Mucosa of descending colon (tissue), 3 donors: ENCODE data around the gene FIBCD1. TPM values are rescaled to one million over a fixed set of nuclear protein-coding genes. Genes with fewer than 3 reads are reported as not detected.

Source experiments
- ATAC-seq: fragments of 200-7000 bp; cut with Tn5 transposase; one replicate; pipeline ENCODE4 v1.9.1; 2020; ENCODE audit warnings: mild to moderate bottlenecking, moderate library complexity
- DNase-seq, 3 donors: peaks; one replicate each; pipeline ENCODE4 v3.0.0-alpha.2; 2020
- H3K36me3 ChIP-seq: fragments of 200-600 bp; one replicate; pipeline ENCODE4 v1.8.0; 2021; ENCODE audit warnings: low read depth, mild to moderate bottlenecking
- H3K4me1 ChIP-seq: fragments of 200-600 bp; one replicate; pipeline ENCODE4 v1.8.0; 2021; ENCODE audit warnings: low read depth, mild to moderate bottlenecking
- H3K4me3 ChIP-seq: fragments of 200-600 bp; one replicate; pipeline ENCODE4 v1.8.0; 2021; ENCODE audit warnings: mild to moderate bottlenecking
- H3K9me3 ChIP-seq: fragments of 200-600 bp; one replicate; pipeline ENCODE4 v1.8.0; 2021; ENCODE audit warnings: mild to moderate bottlenecking
- intact Hi-C, 2 donors: fragments of 100-400 bp; cut with DNase I in 1 of 2; cut with micrococcal nuclease in 1 of 2; formaldehyde crosslinking; loops; one replicate each; pipeline versions ENCODE4 v1.11.0 to v1.11.1; 2022; cut with DNase I, micrococcal nuclease
- total RNA-seq, 3 donors: library from RNA; stranded (reverse); fragmentation: NEBNext Ultra II Directional in 2 of 3; extraction: Animal tissue kit (Norgen Biotek cat#: 25700) in 2 of 3; gene quantifications; one replicate each; pipeline versions ENCODE4 v1.2.1 to v1.2.4, GENCODE V29; 2021 to 2023
- TF ChIP-seq, protein P1 (sequence below): fragments of 200-600 bp; IDR thresholded peaks from one replicate; pipeline ENCODE4 v1.8.0; 2022; ENCODE audit warnings: antibody characterized with exemption, mild to moderate bottlenecking
- donor health status: DM: no; HTN: no; CAD: no; lungs with moderate emphysema.
- donor health status: DM: no; HTN: no; CAD: no.
- donor health status: DM: no; HTN: yes; CAD: no.

The FIBCD1 gene
- total RNA-seq, 3 donors from 2014 or later, result 2.6 to 10.7 (median 7.3) TPM

DNA sequence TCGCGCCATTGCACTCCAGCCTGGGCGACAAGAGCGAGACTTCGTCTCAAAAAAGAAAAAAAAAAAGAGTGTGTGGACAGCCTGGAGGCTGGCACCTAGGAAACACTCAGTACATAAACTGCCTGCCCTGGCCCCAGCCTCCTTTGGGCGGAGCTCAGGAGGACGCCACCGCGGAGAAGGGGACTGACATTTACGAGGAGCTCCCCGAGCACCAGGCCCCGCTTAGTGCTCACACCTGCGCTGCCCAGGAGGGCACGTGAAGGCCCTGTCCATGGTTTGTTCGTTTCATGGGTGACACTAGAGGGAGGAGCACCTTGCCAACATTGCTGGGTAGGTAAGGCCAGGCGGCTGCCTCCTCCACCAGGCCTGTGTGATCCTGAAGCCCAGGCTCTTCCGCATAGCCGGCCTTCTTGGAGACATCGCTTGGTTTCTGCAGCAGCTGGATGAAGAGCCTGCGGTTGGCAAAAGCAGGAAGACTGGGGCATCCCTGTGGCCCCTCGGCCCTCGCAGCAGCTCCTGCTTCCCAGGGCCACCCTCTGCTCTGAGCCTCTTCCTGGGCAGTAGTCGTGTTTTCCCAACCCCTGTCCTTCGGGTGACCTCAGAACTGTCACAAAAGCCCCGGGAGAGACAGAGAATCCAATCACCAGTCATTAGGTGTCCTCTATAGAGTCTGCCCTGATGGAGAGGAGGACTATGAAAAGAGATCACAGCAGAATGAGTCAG lies 43.8 kb upstream of the FIBCD1 start:
- DNase-seq (peak in 1 of 3 donors; percentile 31), ATAC-seq (no peak)
- Histone ChIP-seq H3K4me3 (no peak overlapping the region), H3K4me1 (no peaks in the 10 kb centered on the region), H3K36me3 (no peaks in the 10 kb centered on the region), H3K9me3 (no peaks in the 10 kb centered on the region)
- TF ChIP-seq, protein P1, sequence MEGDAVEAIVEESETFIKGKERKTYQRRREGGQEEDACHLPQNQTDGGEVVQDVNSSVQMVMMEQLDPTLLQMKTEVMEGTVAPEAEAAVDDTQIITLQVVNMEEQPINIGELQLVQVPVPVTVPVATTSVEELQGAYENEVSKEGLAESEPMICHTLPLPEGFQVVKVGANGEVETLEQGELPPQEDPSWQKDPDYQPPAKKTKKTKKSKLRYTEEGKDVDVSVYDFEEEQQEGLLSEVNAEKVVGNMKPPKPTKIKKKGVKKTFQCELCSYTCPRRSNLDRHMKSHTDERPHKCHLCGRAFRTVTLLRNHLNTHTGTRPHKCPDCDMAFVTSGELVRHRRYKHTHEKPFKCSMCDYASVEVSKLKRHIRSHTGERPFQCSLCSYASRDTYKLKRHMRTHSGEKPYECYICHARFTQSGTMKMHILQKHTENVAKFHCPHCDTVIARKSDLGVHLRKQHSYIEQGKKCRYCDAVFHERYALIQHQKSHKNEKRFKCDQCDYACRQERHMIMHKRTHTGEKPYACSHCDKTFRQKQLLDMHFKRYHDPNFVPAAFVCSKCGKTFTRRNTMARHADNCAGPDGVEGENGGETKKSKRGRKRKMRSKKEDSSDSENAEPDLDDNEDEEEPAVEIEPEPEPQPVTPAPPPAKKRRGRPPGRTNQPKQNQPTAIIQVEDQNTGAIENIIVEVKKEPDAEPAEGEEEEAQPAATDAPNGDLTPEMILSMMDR, result no peak
- intact Hi-C loops, result no loop called here

DNA sequence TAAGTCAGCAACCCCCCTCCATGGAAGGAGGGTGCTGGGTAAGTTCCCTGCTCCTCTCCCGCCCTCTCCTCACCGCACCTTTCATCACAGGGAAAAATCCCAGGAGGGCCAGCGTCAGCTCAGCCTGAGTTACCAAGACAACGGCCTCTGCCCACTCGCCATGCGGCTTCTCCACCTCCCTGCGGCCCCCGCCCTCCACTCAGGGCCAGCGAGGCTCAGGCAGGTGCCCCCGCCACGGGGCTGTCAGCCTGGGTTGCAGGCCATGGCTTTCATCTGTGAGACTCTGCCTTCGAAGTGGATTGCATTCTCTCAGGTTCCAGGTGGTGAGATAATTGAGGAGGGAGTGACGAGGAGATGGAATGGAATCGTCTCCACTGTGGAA lies 42.7 kb upstream of the FIBCD1 start:
- TF ChIP-seq, protein P1, result no peak
- intact Hi-C loops, result no loop called here
- H3K9me3 ChIP-seq, result no peaks in the 10 kb centered on the region
- peak in 1 of 3 donors; percentile 38 for DNase-seq
- H3K36me3 ChIP-seq, result no peaks in the 10 kb centered on the region
- H3K4me1 ChIP-seq, result no peaks in the 10 kb centered on the region
- H3K4me3 ChIP-seq, result no peak overlapping the region
- ATAC-seq, result no peak

DNA sequence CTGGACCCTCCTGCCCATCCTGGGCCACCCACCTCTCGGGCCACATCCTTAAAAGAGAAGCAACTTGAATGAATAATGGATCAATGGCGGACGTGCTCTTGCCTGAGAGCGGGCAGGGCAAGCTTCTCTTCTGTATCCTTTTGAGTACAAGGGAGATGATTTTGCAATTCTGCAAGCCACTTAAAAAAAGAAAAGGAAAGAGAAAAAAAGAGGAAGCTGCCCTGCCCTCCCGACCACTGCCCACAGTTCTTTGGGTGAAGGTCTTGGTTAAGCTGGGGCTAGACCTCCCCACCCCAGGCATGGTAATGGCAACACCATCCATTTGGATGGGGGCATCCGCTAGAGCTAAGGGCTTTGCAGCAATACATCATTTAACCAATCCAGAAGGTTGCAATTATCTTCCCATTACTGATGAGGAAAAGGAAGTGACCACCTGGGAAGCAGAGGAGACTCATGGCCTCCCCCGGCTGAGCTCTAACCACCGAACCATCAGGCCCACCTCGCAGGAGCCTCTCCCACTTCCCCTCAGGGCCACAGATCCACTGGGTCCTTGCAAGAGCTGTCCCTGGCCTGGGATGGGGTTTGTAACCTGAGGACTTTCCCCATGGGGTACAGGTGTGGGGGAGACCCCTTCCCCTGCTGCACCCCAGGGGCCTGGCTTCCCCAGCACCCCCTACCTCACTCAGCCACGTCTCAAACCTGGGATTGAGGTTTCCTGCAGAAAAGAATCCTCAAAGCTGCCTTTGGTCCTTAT lies 42.1 kb upstream of the FIBCD1 start:
- H3K4me3 ChIP-seq, result no peak overlapping the region
- H3K4me1 ChIP-seq, result no peaks in the 10 kb centered on the region
- intact Hi-C loops, result no loop called here
- H3K9me3 ChIP-seq, result no peaks in the 10 kb centered on the region
- ATAC-seq (no peak), DNase-seq (peak in 1 of 3 donors; percentile 11)
- TF ChIP-seq, protein P1, result no peak
- H3K36me3 ChIP-seq, result no peaks in the 10 kb centered on the region

DNA sequence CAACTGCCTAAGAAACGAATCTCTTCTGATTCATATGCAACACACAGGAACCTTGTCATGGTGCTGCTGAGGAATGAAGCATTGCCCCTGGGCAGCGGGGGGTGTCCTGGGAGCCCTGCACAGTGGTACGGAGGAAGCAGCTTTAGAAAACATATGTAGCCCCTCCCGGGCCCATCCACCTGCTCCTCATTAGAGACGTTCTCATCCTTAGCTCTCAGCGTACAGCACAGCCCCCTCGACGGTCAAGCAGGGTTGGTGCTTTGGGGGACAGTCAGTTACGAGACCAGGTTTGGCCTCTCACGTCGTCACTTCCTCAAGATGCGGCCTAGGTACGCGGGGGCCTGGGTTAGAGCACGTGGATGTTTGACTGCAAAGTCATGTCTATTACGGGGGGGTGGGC lies 41.5 kb upstream of the FIBCD1 start:
- DNase-seq (peak in 1 of 3 donors; percentile 23), ATAC-seq (no peak)
- no peaks in the 10 kb centered on the region for H3K36me3 ChIP-seq
- no peak overlapping the region for H3K4me3 ChIP-seq
- H3K4me1 ChIP-seq, result no peaks in the 10 kb centered on the region
- no peaks in the 10 kb centered on the region for H3K9me3 ChIP-seq
- intact Hi-C loops, result no loop called here
- TF ChIP-seq, protein P1, result no peak

DNA sequence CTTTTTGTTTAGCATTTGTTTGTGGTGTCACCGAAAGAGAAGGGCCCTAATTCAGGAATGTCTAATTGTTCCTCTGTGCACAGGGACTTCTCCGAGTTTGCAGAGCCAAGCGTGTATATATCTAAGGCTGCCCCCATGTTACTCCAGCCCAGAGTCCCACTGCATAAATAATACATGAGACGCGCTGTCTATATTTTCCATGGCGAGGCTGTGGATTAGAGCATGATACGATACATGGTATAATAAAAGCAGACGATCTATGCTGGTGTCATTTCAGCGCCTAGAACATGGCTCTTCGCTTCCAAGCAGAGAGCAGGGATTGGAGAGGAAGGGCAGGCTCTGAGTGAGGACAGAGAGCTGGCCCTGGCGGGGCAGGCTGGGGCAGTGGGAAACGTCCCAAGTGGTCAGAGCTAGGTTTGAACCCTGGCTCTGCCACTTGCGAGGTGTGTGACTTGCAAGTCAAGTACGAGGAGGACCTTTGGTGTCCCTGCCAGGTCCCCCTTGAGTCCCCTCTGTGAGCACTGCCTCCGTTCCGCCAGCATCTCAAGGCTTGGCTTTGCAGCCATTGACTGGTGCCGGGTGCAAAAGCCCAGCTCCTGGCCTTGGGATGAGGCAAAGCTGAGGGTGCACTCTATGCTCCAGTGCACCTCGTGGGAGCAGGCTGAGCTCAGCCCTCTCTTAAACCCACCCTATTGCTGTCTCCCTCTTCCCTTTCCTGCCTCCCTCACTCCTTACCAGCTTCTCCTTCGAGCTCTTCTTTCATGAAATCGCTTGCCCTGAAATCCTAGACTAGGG lies 40.7 kb upstream of the FIBCD1 start:
- H3K4me1 ChIP-seq, result no peaks in the 10 kb centered on the region
- H3K4me3 ChIP-seq, result no peak overlapping the region
- ATAC-seq (no peak), DNase-seq (peak in 1 of 3 donors; percentile 17)
- H3K9me3 ChIP-seq, result no peaks in the 10 kb centered on the region
- TF ChIP-seq, protein P1, result no peak
- intact Hi-C loops, result no loop called here
- H3K36me3 ChIP-seq, result no peaks in the 10 kb centered on the region
